Dedifferentiated amniotic fluid mesenchymal stem cell (primary cell): ENCODE results near the gene TCF12.
A peak's percentile ranks its signal among the peaks of the same experiment; 100 is the strongest.
"Not testable (repeated sequence)": the region's sequence is repeated elsewhere in the genome, so short reads cannot be mapped to it uniquely, and the experiment has no call there.

ENCODE experiments used
- DNase-seq: peaks from one replicate; pipeline ENCODE4 v3.0.0-alpha.2; 2016; ENCODE audit errors: extremely low spot score

The TCF12 gene

GRCh38 chr15:57092252-57092651 lies 173.8 kb downstream of the TCF12 start:
- no peak for DNase-seq

GRCh38 chr15:57094321-57095257 lies 176.1 kb downstream of the TCF12 start:
- no peak for DNase-seq

- no peak for DNase-seq
Observed at GRCh38 chr15:57095896-57096295, 177.5 kb downstream of the TCF12 start.

GRCh38 chr15:57097246-57097645 lies 178.8 kb downstream of the TCF12 start:
- DNase-seq = no peak

GRCh38 chr15:57097919-57098543 lies 179.6 kb downstream of the TCF12 start:
- DNase-seq = not testable (repeated sequence)

GRCh38 chr15:57098896-57099295 lies 180.5 kb downstream of the TCF12 start:
- no peak for DNase-seq

GRCh38 chr15:57100136-57100539 lies 181.7 kb downstream of the TCF12 start:
- no peak for DNase-seq

- DNase-seq = no peak
Observed at GRCh38 chr15:57102858-57103257, 184.4 kb downstream of the TCF12 start.

- no peak for DNase-seq
Observed at GRCh38 chr15:57108296-57108695, 189.9 kb downstream of the TCF12 start.

- DNase-seq = no peak
Observed at GRCh38 chr15:57109005-57109404, 190.6 kb downstream of the TCF12 start.

GRCh38 chr15:57111002-57111401 lies 192.6 kb downstream of the TCF12 start:
- DNase-seq = no peak

- no peak for DNase-seq
Observed at GRCh38 chr15:57112178-57112577, 193.7 kb downstream of the TCF12 start.

- DNase-seq = no peak
Observed at GRCh38 chr15:57114070-57114469, 195.6 kb downstream of the TCF12 start.

GRCh38 chr15:57118013-57118799 lies 199.8 kb downstream of the TCF12 start:
- DNase-seq = no peak

- DNase-seq = peak; percentile 16
Observed at GRCh38 chr15:57122080-57122840, 203.8 kb downstream of the TCF12 start.

GRCh38 chr15:57124036-57124435 lies 205.6 kb downstream of the TCF12 start:
- DNase-seq = no peak

GRCh38 chr15:57129064-57129463 lies 210.6 kb downstream of the TCF12 start:
- no peak for DNase-seq

- DNase-seq = no peak
Observed at GRCh38 chr15:57130956-57131355, 212.5 kb downstream of the TCF12 start.

GRCh38 chr15:57133127-57133968 lies 214.9 kb downstream of the TCF12 start:
- no peak for DNase-seq

GRCh38 chr15:57134071-57134605 lies 215.7 kb downstream of the TCF12 start:
- no peak for DNase-seq
